22Rv1 (cell line): ENCODE data around the gene PRRC2B.

Experiments
- ZFX ChIP-seq: fragments of 450-650 bp; IDR thresholded peaks from 2 replicates; pipeline ENCODE4 v1.6.1; 2017; ENCODE audit warnings: antibody characterized with exemption, borderline replicate concordance
- TF ChIP-seq, protein P1 (sequence below): fragments of 450-650 bp; IDR thresholded peaks from 2 replicates; pipeline ENCODE4 v1.5.1; 2017; ENCODE audit warnings: mild to moderate bottlenecking

DNA sequence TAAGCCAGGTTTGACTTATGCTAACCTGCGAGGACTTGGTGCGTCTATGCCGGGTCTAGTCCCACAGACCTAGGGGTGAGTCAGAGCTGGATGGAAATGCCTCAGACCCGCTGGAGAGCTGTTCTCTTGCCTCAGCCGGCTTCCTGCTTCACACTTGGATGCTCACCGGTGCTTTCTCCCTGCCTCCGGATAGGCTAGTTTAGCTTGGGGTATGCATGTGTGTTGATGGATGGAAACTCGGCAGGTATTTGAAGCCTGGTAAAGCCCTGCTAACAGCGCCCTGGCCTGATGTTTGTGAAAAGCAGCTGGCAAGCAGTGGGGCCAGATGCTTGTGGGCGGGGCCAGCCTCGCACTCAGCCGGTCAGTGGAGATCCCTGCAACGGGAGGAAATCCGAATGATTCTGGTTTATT, 29.3 kb downstream of the PRRC2B start:
- TF ChIP-seq, protein P1, sequence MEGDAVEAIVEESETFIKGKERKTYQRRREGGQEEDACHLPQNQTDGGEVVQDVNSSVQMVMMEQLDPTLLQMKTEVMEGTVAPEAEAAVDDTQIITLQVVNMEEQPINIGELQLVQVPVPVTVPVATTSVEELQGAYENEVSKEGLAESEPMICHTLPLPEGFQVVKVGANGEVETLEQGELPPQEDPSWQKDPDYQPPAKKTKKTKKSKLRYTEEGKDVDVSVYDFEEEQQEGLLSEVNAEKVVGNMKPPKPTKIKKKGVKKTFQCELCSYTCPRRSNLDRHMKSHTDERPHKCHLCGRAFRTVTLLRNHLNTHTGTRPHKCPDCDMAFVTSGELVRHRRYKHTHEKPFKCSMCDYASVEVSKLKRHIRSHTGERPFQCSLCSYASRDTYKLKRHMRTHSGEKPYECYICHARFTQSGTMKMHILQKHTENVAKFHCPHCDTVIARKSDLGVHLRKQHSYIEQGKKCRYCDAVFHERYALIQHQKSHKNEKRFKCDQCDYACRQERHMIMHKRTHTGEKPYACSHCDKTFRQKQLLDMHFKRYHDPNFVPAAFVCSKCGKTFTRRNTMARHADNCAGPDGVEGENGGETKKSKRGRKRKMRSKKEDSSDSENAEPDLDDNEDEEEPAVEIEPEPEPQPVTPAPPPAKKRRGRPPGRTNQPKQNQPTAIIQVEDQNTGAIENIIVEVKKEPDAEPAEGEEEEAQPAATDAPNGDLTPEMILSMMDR, result no peak
- no peak for TF ChIP-seq ZFX
